A673 (cell line): ENCODE results near the gene PLOD2. TPM values are rescaled to one million over a fixed set of nuclear protein-coding genes. Genes with fewer than 3 reads are reported as not detected.

Source experiments
- BruUV-seq: library from RNA; stranded (reverse); fragments of 400-500 nt; replicated peaks from 2 replicates; lab custom pipeline; 2021; lab: Mats Ljungman, UMichigan
- CTCF ChIA-PET: fragments of 300-600 bp; sonication (Branson Sonifier 250); formaldehyde crosslinking; loops from one replicate; lab custom pipeline; 2022; ENCODE audit warnings: antibody characterized with exemption; lab: Charles Lee
- POLR2A ChIA-PET: fragments of 300-600 bp; sonication (Branson Sonifier 250); formaldehyde crosslinking; loops from one replicate; lab custom pipeline; 2022; ENCODE audit warnings: antibody characterized with exemption; ENCODE audit not compliant: low non-redundant PET; lab: Charles Lee
- DNase-seq: peaks from one replicate; pipeline ENCODE4 v3.0.0-alpha.2; 2015; ENCODE audit warnings: low spot score
- H3K27ac ChIP-seq: fragments of 200-600 bp; sonication (generic); 2 replicates; pipeline ENCODE4 v1.5.1; 2016; ENCODE audit warnings: mixed run types, low read depth, mild to moderate bottlenecking, mixed read lengths, antibody characterized with exemption, low read length; ENCODE audit not compliant: poor library complexity, severe bottlenecking
- H3K27me3 ChIP-seq: fragments of 200-600 bp; sonication (generic); replicated peaks from 2 replicates; pipeline ENCODE4 v1.6.1; 2017; ENCODE audit warnings: mixed run types, low read depth, mild to moderate bottlenecking, mixed read lengths, antibody characterized with exemption, low read length; ENCODE audit not compliant: insufficient read depth, poor library complexity
- H3K36me3 ChIP-seq: fragments of 200-600 bp; sonication (generic); 2 replicates; pipeline ENCODE4 v1.6.1; 2016; ENCODE audit warnings: mixed run types, mild to moderate bottlenecking, mixed read lengths, antibody characterized with exemption, low read length; ENCODE audit not compliant: insufficient read depth, poor library complexity, severe bottlenecking
- H3K4me1 ChIP-seq: fragments of 200-600 bp; sonication (generic); 2 replicates; pipeline ENCODE4 v1.6.1; 2017; ENCODE audit warnings: mixed run types, mild to moderate bottlenecking, mixed read lengths, antibody characterized with exemption, low read length; ENCODE audit not compliant: insufficient read depth, poor library complexity, severe bottlenecking
- H3K4me3 ChIP-seq: fragments of 200-600 bp; sonication (generic); 2 replicates; pipeline ENCODE4 v1.5.1; 2016; ENCODE audit warnings: low read depth, mixed run types, mild to moderate bottlenecking, mixed read lengths, low read length; ENCODE audit not compliant: poor library complexity, severe bottlenecking
- H3K9me3 ChIP-seq: fragments of 200-600 bp; sonication (generic); 2 replicates; pipeline ENCODE4 v1.6.1; 2016; ENCODE audit warnings: mixed run types, low read depth, mild to moderate bottlenecking, mixed read lengths, antibody characterized with exemption, low read length; ENCODE audit not compliant: poor library complexity, severe bottlenecking
- CTCF ChIP-seq: fragments of 300-800, 200-600 bp; sonication (generic); conservative IDR thresholded peaks from 2 replicates; pipeline ENCODE4 v1.5.1; 2017; ENCODE audit warnings: low read depth, mild to moderate bottlenecking, antibody characterized with exemption, low read length, moderate library complexity, mixed read lengths
- EZH2 ChIP-seq: fragments of 200-600 bp; sonication (generic); IDR thresholded peaks from 2 replicates; pipeline ENCODE4 v1.6.1; 2017; ENCODE audit warnings: borderline replicate concordance, low read depth, mild to moderate bottlenecking, mixed read lengths, antibody characterized with exemption, low read length; ENCODE audit not compliant: poor library complexity, severe bottlenecking
- intact Hi-C: fragments of 100-400 bp; cut with micrococcal nuclease; formaldehyde crosslinking; loops from one replicate; pipeline ENCODE4 v1.10.0; 2022; ENCODE audit not compliant: unreplicated experiment
- total RNA-seq: library from RNA; stranded (reverse); gene quantifications from 2 replicates; pipeline ENCODE4 v1.2.3, GENCODE V29; 2021

PLOD2 gene
- total RNA-seq, 1 experiment from 2014 or later = 34.6 TPM

DNA sequence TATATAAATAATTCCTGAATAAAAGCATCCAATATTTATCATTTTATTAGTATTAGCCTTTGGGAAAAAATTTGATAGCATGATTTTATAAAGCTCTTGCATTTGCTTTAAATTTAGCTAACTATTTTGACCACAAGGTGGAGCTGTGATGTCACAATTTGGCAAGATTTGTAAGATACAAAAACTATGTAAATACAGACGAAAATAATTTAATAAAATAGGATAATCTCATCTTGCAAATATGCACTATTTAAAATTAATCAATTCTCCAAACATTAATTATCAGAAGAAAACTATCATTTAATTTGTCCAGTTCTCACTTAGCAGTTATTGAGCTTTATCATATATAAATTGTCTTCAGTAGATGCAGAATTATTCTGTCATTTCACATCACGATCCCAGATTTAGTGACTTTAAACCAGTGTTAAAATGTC lies 95.4 kb downstream of the PLOD2 start:
- BruUV-seq = no TSS peak
- intact Hi-C loops = loop anchor here (2.0 to 10.0 kb wide), 4 partner anchors 82 to 519 kb away; no protein-coding TSS in a partner anchor
- no peak overlapping the region for H3K27ac ChIP-seq
- peak; percentile 75 for DNase-seq
- no peaks in the 10 kb centered on the region for H3K4me1 ChIP-seq
- H3K4me3 ChIP-seq = no peak overlapping the region
- ChIA-PET CTCF (interaction anchor here (0.6 to 2.4 kb wide), 7 partner anchors 73 to 261 kb away, joined by 3 to 37 read pairs (median 7); partner anchors contain the start of gene PLOD2), POLR2A (interaction anchor here (1.3 kb wide), 1 partner anchor 262 kb away, joined by 4 read pairs; no protein-coding TSS in a partner anchor)
- H3K9me3 ChIP-seq = no peaks in the 10 kb centered on the region
- peak; percentile 84 for TF ChIP-seq CTCF
- TF ChIP-seq EZH2 = no peak
- no peaks in the 10 kb centered on the region for H3K36me3 ChIP-seq
- no peaks in the 10 kb centered on the region for H3K27me3 ChIP-seq

GRCh38 chr3:146058241-146058640 lies 102.7 kb downstream of the PLOD2 start:
- DNase-seq = no peak
- intact Hi-C loops = no loop called here
- TF ChIP-seq CTCF = no peak
- TF ChIP-seq EZH2 = no peak
- POLR2A ChIA-PET = no interaction called here
- H3K27me3 ChIP-seq = no peaks in the 10 kb centered on the region
- H3K36me3 ChIP-seq = no peaks in the 10 kb centered on the region
- CTCF ChIA-PET = no interaction called here
- H3K4me3 ChIP-seq = no peak overlapping the region
- no TSS peak for BruUV-seq
- H3K27ac ChIP-seq = no peak overlapping the region
- H3K4me1 ChIP-seq = no peaks in the 10 kb centered on the region
- H3K9me3 ChIP-seq = no peaks in the 10 kb centered on the region

DNA sequence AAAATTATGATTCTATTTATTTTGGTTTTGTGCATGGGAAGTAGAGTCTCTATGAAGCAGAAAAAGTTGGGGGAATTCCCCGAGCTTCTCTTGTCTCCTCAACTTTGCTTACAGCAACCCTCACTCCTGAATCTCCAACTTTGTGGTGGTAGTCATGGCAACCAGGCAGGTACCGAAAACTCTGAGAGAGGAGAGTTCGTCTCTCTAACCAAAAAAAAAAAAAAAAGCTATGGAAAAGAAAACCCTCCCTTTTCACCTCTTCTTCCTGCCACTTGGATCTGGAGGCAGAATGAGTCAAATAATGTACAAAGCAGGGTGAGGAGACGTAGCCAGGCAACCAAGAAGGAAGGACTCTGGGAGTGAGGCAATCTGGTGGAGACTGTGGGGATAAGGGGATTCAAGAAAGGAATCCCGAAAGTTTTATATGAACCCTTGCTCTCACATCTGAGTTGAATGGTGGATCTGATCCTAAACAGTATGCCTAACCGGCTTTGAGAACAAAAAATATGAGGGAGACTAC lies 108.1 kb downstream of the PLOD2 start:
- POLR2A ChIA-PET = no interaction called here

More for the DNA sequence above, 108.1 kb downstream of the PLOD2 start:
- Histone ChIP-seq H3K4me1 (no peaks in the 10 kb centered on the region), H3K4me3 (no peak overlapping the region), H3K27ac (no peak overlapping the region), H3K9me3 (no peaks in the 10 kb centered on the region), H3K36me3 (no peaks in the 10 kb centered on the region), H3K27me3 (no peaks in the 10 kb centered on the region)
- no peak for DNase-seq
- intact Hi-C loops = no loop called here
- TF ChIP-seq CTCF (no peak), EZH2 (no peak)
- CTCF ChIA-PET = no interaction called here
- BruUV-seq = no TSS peak
